ENCODE measurements around the gene SPRYD3. TPM values are rescaled to one million over a fixed set of nuclear protein-coding genes. Genes with fewer than 3 reads are reported as not detected.

Gene SPRYD3
- total RNA-seq, 1 experiment from 2014 or later, result 47.5 TPM

- no peak for TF ChIP-seq SP1 (IDR thresholded peaks at IDR 0.05; ENCODE audit: low read depth)
- TF ChIP-seq ZFX (IDR thresholded peaks at IDR 0.05), result no peak
These were observed 23.5 kb downstream of the SPRYD3 start (continued) for GRCh38 chr12:53055471-53056266.

- Histone ChIP-seq H3K79me2 (ENCODE audit: insufficient read depth, low read length) (peaks cover 23% of the 10 kb centered on the region; the same call in 1 of the 2 replicates), H3K9me2 (ENCODE audit: insufficient read depth) (no peaks in the 10 kb centered on the region), H3K4me2 (ENCODE audit: low read length) (peak overlapping the region; percentile 97), H3K9ac (ENCODE audit: low read length) (peak overlapping the region; percentile 88), H3K9me3 (ENCODE audit: control insufficient read depth in 1 of 2, insufficient read depth in 1 of 2, low read depth in 1 of 2, low read length in 2 of 2) (no peaks in the 10 kb centered on the region), H3K36me3 (ENCODE audit: control insufficient read depth in 1 of 2, insufficient read depth in 2 of 2, low read length in 2 of 2) (no peaks in the 10 kb centered on the region), H2AFZ (ENCODE audit: low read depth, low read length, poor library complexity, severe bottlenecking) (no peak overlapping the region), H4K20me1 (ENCODE audit: insufficient read depth) (no peaks in the 10 kb centered on the region), H3K27ac (ENCODE audit: low read depth, low read length) (peak overlapping the region; percentile 92), H3K27me3 (ENCODE audit: insufficient read depth, low read length) (no peaks in the 10 kb centered on the region), H3K4me1 (ENCODE audit: control insufficient read depth in 1 of 2, insufficient read depth in 2 of 2, low read length in 2 of 2) (peaks cover 42 to 58% of the 10 kb centered on the region in 2 experiments), H3K4me3 (replicated peaks in 1 of 2; ENCODE audit: low read depth in 1 of 2, low read length in 2 of 2) (peak overlapping the region; percentile 71 to 81)
- no TSS peak for BruUV-seq (replicated peaks)
- intact Hi-C loops (cut with micrococcal nuclease), result no loop called here
- DNase-seq (ENCODE audit: low read depth, low spot score), result peak; percentile 94
- ATAC-seq, result peak; percentile 81
- POLR2A ChIA-PET, result interaction anchor here (0.8 to 2.4 kb wide), 13 partner anchors 8 to 447 kb away, joined by 3 to 14 read pairs (median 4); partner anchors contain the start of genes EIF4B, KRT8, SPRYD3 and TARBP2
- TF ChIP-seq TCF7L2 (IDR thresholded peaks at IDR 0.05; ENCODE audit: borderline replicate concordance, extremely low read depth, insufficient read depth, insufficient read length), result no peak
- TF ChIP-seq POLR2AphosphoS5 (IDR thresholded peaks at IDR 0.05; ENCODE audit: low read depth, low read length), result peak; percentile 76; the same call in 1 of the 2 replicates
- TF ChIP-seq EZH2phosphoT487 (IDR thresholded peaks at IDR 0.05; ENCODE audit: borderline replicate concordance), result no peak
- peak; percentile 43; the same call in 1 of the 2 replicates for TF ChIP-seq ZFX (IDR thresholded peaks at IDR 0.05)
- no peak for TF ChIP-seq RAD21 (IDR thresholded peaks at IDR 0.05; ENCODE audit: low read depth)
- no peak for TF ChIP-seq CBX3 (IDR thresholded peaks at IDR 0.05; ENCODE audit: low read depth)
- TF ChIP-seq ZNF274 (IDR thresholded peaks at IDR 0.05; ENCODE audit: low read depth, low read length), result no peak
- no peak for TF ChIP-seq ELF1 (IDR thresholded peaks at IDR 0.05; ENCODE audit: borderline replicate concordance, low read depth)
- TF ChIP-seq FOSL1 (IDR thresholded peaks at IDR 0.05; ENCODE audit: low read depth), result no peak
- no peak for TF ChIP-seq SRF (IDR thresholded peaks at IDR 0.05; ENCODE audit: low read depth)
- no peak for TF ChIP-seq ZBTB33 (IDR thresholded peaks at IDR 0.05; ENCODE audit: extremely low read depth, insufficient replicate concordance, low read length)
- TF ChIP-seq YY1 (IDR thresholded peaks at IDR 0.05; ENCODE audit: extremely low read depth, insufficient replicate concordance, low read depth, low read length), result no peak
- no peak for TF ChIP-seq EZH2 (IDR thresholded peaks at IDR 0.05)
- peak; percentile 56 for TF ChIP-seq POLR2A (IDR thresholded peaks at IDR 0.05; ENCODE audit: borderline replicate concordance, extremely low read depth, insufficient read depth, insufficient read length)
- TF ChIP-seq ATF3 (IDR thresholded peaks at IDR 0.05), result no peak
- no peak for TF ChIP-seq SIN3A (IDR thresholded peaks at IDR 0.05; ENCODE audit: low read depth)
- RAD21 ChIA-PET (ENCODE audit: low non-redundant PET in 1 of 2, low total read pairs in 2 of 2, uncharacterized antibody in 2 of 2, unreplicated experiment in 2 of 2), result interaction anchor here (0.6 to 1.9 kb wide), 6 partner anchors 11 to 73 kb away, joined by 3 to 9 read pairs (median 5); partner anchors contain the start of gene SPRYD3 (in 1 of the 2)
- CTCF ChIA-PET, result interaction anchor here (1.0 to 3.5 kb wide), 16 partner anchors 7 to 267 kb away, joined by 3 to 36 read pairs (median 4); partner anchors contain the start of genes CSAD, EIF4B, SPRYD3 and ZNF740
These were observed 24.9 kb downstream of the SPRYD3 start for GRCh38 chr12:53054112-53054878.
